Neuronal stem cell (in vitro differentiated cells): ENCODE measurements around the gene FCSK.

ENCODE experiments used
- DNase-seq: peaks from one replicate; pipeline ENCODE4 v3.0.0-alpha.2; 2013; ENCODE audit warnings: low spot score
- H2AFZ ChIP-seq: one replicate; pipeline ENCODE4 v1.6.1; 2013; ENCODE audit warnings: mild to moderate bottlenecking, low read length, inconsistent platforms
- H2AK5ac ChIP-seq: 2 replicates; pipeline ENCODE4 v1.6.1; 2013; ENCODE audit warnings: low read depth, mild to moderate bottlenecking, inconsistent platforms, low read length, moderate library complexity, mixed read lengths
- H2BK120ac ChIP-seq: 2 replicates; pipeline ENCODE4 v1.6.1; 2013; ENCODE audit warnings: low read depth, mild to moderate bottlenecking, inconsistent platforms, low read length, moderate library complexity, mixed read lengths
- H2BK12ac ChIP-seq: one replicate; pipeline ENCODE4 v1.6.1; 2013; ENCODE audit warnings: low read length, inconsistent platforms
- H2BK15ac ChIP-seq: 2 replicates; pipeline ENCODE4 v1.6.1; 2013; ENCODE audit warnings: mild to moderate bottlenecking, low read length, inconsistent platforms, mixed read lengths
- H2BK5ac ChIP-seq: one replicate; pipeline ENCODE4 v1.6.1; 2013; ENCODE audit warnings: inconsistent platforms, mild to moderate bottlenecking, low read length, moderate library complexity
- H3K14ac ChIP-seq: one replicate; pipeline ENCODE4 v1.6.1; 2013; ENCODE audit warnings: low read length, inconsistent platforms
- H3K18ac ChIP-seq: 2 replicates; pipeline ENCODE4 v1.6.1; 2013; ENCODE audit warnings: low read length, inconsistent platforms
- H3K23ac ChIP-seq: 2 replicates; pipeline ENCODE4 v1.6.1; 2013; ENCODE audit warnings: low read depth, mild to moderate bottlenecking, mixed read lengths, low read length, inconsistent platforms; ENCODE audit not compliant: poor library complexity
- H3K27ac ChIP-seq: replicated peaks from 3 replicates; pipeline ENCODE4 v1.5.1; 2013; ENCODE audit warnings: low read length, inconsistent platforms
- H3K27me3 ChIP-seq, 3 experiments: 2 replicates each; pipeline ENCODE4 v1.6.1; 2013; ENCODE audit warnings: low read length in 3 of 3, mild to moderate bottlenecking in 2 of 3, inconsistent platforms in 1 of 3, low read depth in 1 of 3, mixed read lengths in 1 of 3, moderate library complexity in 1 of 3; ENCODE audit not compliant: control insufficient read depth in 3 of 3, insufficient read depth in 3 of 3
- H3K36me3 ChIP-seq, 2 donors: replicated peaks in 1 of 2; 2 replicates each; pipeline ENCODE4 v1.6.1; 2013; ENCODE audit warnings: low read length in 2 of 2; ENCODE audit not compliant: control insufficient read depth in 2 of 2, insufficient read depth in 2 of 2
- H3K4ac ChIP-seq: 2 replicates; pipeline ENCODE4 v1.6.1; 2013; ENCODE audit warnings: inconsistent platforms, mild to moderate bottlenecking, low read length, moderate library complexity
- H3K4me1 ChIP-seq, 2 donors: 1 replicate in 1 of 2; 2 replicates in 1 of 2; pipeline ENCODE4 v1.6.1; 2013; ENCODE audit warnings: low read length in 2 of 2, low read depth in 1 of 2; ENCODE audit not compliant: control insufficient read depth in 2 of 2, insufficient read depth in 1 of 2
- H3K4me2 ChIP-seq: one replicate; pipeline ENCODE4 v1.6.1; 2013; ENCODE audit warnings: mild to moderate bottlenecking, low read length, inconsistent platforms; ENCODE audit not compliant: insufficient read depth, poor library complexity, severe bottlenecking
- H3K4me3 ChIP-seq, 2 donors: 2 replicates each; pipeline ENCODE4 v1.5.1; 2013; ENCODE audit warnings: low read length in 2 of 2, mild to moderate bottlenecking in 2 of 2, inconsistent platforms in 1 of 2, moderate library complexity in 1 of 2
- H3K79me1 ChIP-seq: one replicate; pipeline ENCODE4 v1.6.1; 2013; ENCODE audit warnings: low read depth, mild to moderate bottlenecking, inconsistent platforms, low read length, moderate library complexity
- H3K9ac ChIP-seq: one replicate; pipeline ENCODE4 v1.6.1; 2013; ENCODE audit warnings: mild to moderate bottlenecking, low read depth, low read length, inconsistent platforms; ENCODE audit not compliant: poor library complexity
- H3K9me3 ChIP-seq, 2 donors: replicated peaks in 1 of 2; 2 replicates each; pipeline versions ENCODE3 to v1.6.1; 2013; ENCODE audit warnings: low read length in 2 of 2, mild to moderate bottlenecking in 2 of 2, inconsistent platforms in 1 of 2, low read depth in 1 of 2, mixed read lengths in 1 of 2, moderate library complexity in 1 of 2; ENCODE audit not compliant: control insufficient read depth in 2 of 2, insufficient read depth in 1 of 2
- H4K8ac ChIP-seq: one replicate; pipeline ENCODE4 v1.6.1; 2013; ENCODE audit warnings: low read depth, mild to moderate bottlenecking, inconsistent platforms, low read length, moderate library complexity
- H4K91ac ChIP-seq: one replicate; pipeline ENCODE4 v1.6.1; 2013; ENCODE audit warnings: low read length, low read depth, mild to moderate bottlenecking, inconsistent platforms; ENCODE audit not compliant: poor library complexity
- WGBS, 2 donors: extraction: QIAGEN DNeasy Blood & Tissue Kit; methylation state at CpG; one replicate each; pipeline ENCODE4 v1.1.7; 2013; ENCODE audit warnings: missing lambda C conversion rate in 2 of 2, mixed read lengths in 1 of 2; ENCODE audit not compliant: insufficient read length in 2 of 2, insufficient replicate concordance in 1 of 2; ENCODE audit errors: extremely low coverage in 2 of 2; 5-methylcytosine and 5-hydroxymethylcytosine counted together

Gene FCSK

DNA sequence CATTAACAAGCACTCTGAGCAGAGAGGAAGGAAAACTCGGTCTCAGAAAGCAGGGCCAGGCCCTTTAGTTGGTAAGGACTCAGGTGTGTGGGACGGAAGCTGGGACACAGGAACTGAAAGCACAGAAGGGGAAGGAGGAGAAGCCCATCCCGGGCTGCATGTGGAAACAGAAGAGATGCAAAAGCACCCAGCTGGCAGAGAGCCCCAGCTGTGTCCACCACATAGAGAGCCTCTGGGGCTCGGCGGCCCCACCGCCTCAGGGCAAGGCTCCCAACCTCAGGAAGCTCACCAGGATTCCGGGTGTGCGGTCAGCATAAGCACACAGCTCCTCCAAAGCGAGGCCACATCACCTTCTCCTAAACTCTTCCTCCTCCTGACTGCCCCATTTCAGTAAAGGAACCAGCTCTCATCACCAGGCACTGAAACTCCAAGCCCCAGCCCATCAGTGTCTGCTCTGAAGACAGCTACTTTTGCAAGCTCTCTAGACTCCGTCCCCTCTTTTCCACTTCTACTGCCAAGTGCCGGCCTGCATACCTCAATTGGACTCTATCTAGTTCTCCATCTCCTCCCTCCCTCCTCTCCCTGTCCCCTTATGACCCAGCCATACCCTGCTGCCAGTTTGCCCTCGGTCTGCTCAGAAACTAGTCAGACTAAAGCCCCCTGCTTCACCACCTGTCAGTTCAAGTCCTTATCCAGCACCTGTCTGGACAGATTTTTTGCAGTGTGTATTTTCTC, 21.5 kb upstream of the FCSK start:
- Histone ChIP-seq H4K91ac (no peak overlapping the region), H4K8ac (no peak overlapping the region), H3K36me3 (peaks cover 3 to 16% of the 10 kb centered on the region in 2 donors), H3K4ac (no peak overlapping the region), H2BK5ac (no peak overlapping the region), H3K9me3 (no peaks in the 10 kb centered on the region), H3K18ac (no peak overlapping the region), H3K4me2 (no peak overlapping the region), H2AK5ac (peak overlapping the region; percentile 31), H3K23ac (no peak overlapping the region), H3K14ac (no peak overlapping the region), H2BK120ac (no peak overlapping the region), H3K27me3 (no peaks in the 10 kb centered on the region), H3K4me1 (peaks cover 38 to 47% of the 10 kb centered on the region in 2 donors), H2BK15ac (no peak overlapping the region), H2BK12ac (no peak overlapping the region), H2AFZ (no peak overlapping the region), H3K9ac (no peak overlapping the region), H3K27ac (no peak overlapping the region), H3K4me3 (no peak overlapping the region), H3K79me1 (peaks cover 8% of the 10 kb centered on the region)
- no peak for DNase-seq
- WGBS, 2 donors = no CpG with 5 or more reads among the region's 12 CpGs

- Histone ChIP-seq H4K8ac (no peak overlapping the region), H2BK5ac (no peak overlapping the region), H2BK120ac (no peak overlapping the region), H3K14ac (no peak overlapping the region), H2AFZ (no peak overlapping the region), H3K9me3 (no peaks in the 10 kb centered on the region), H2AK5ac (peak overlapping the region; percentile 31), H3K9ac (no peak overlapping the region), H2BK15ac (no peak overlapping the region), H3K23ac (no peak overlapping the region), H3K36me3 (peaks cover 3 to 16% of the 10 kb centered on the region in 2 donors), H3K4me2 (no peak overlapping the region), H4K91ac (no peak overlapping the region), H3K4me3 (no peak overlapping the region), H3K79me1 (peaks cover 8% of the 10 kb centered on the region), H3K4me1 (peaks cover 34 to 44% of the 10 kb centered on the region in 2 donors), H2BK12ac (no peak overlapping the region), H3K27me3 (no peaks in the 10 kb centered on the region), H3K18ac (no peak overlapping the region), H3K27ac (no peak overlapping the region), H3K4ac (no peak overlapping the region)
- WGBS, 2 donors = no CpG with 5 or more reads among the region's 5 CpGs
- DNase-seq = no peak
These were observed 20.8 kb upstream of the FCSK start for GRCh38 chr16:70433458-70434103.

GRCh38 chr16:70434484-70435260, 19.7 kb upstream of the FCSK start:
- H3K18ac ChIP-seq = peak overlapping the region; percentile 44
- no peak overlapping the region for H4K8ac ChIP-seq
- H3K36me3 ChIP-seq = peaks cover 3 to 16% of the 10 kb centered on the region in 2 donors
- H2AK5ac ChIP-seq = no peak overlapping the region
- H2BK15ac ChIP-seq = no peak overlapping the region
- H2AFZ ChIP-seq = no peak overlapping the region
- no CpG with 5 or more reads among the region's 6 CpGs for WGBS, 2 donors
- H3K27ac ChIP-seq = no peak overlapping the region
- no peak overlapping the region for H2BK120ac ChIP-seq
- H2BK12ac ChIP-seq = no peak overlapping the region
- H3K27me3 ChIP-seq = no peaks in the 10 kb centered on the region
- no peak overlapping the region for H4K91ac ChIP-seq
- H3K79me1 ChIP-seq = peaks cover 8% of the 10 kb centered on the region
- H3K4me2 ChIP-seq = no peak overlapping the region
- H3K4me3 ChIP-seq = no peak overlapping the region
- no peak for DNase-seq
- no peak overlapping the region for H3K14ac ChIP-seq
- H3K9me3 ChIP-seq = no peaks in the 10 kb centered on the region
- H2BK5ac ChIP-seq = no peak overlapping the region
- H3K4me1 ChIP-seq = peaks cover 30 to 39% of the 10 kb centered on the region in 2 donors
- H3K4ac ChIP-seq = no peak overlapping the region
- peak overlapping the region; percentile 34 for H3K23ac ChIP-seq
- H3K9ac ChIP-seq = peak overlapping the region; percentile 61
